WTC11 (cell line): ENCODE measurements around the gene STARD13. TPM values are rescaled to one million over a fixed set of nuclear protein-coding genes. Genes with fewer than 3 reads are reported as not detected.

Experiments
- ATAC-seq: fragments of 200-7000 bp; cut with Tn5 transposase; 2 replicates; pipeline ENCODE4 v1.10.0; 2021; ENCODE audit warnings: mild to moderate bottlenecking, moderate library complexity
- CTCF ChIA-PET: fragments of 300-600 bp; sonication (Branson Sonifier 250); formaldehyde crosslinking; loops from one replicate; lab custom pipeline; 2021; ENCODE audit warnings: antibody characterized with exemption; lab: Charles Lee
- POLR2A ChIA-PET: fragments of 350-600 bp; sonication (Branson Sonifier 250); formaldehyde crosslinking; loops from one replicate; lab custom pipeline; 2021; ENCODE audit warnings: antibody characterized with exemption; lab: Charles Lee
- DNase-seq: peaks from one replicate; pipeline ENCODE4 v3.0.0; 2021; ENCODE audit warnings: low spot score
- H3K27ac Mint-ChIP-seq: 2 replicates; pipeline ENCODE4 v1.8.0; 2021; ENCODE audit warnings: mixed read lengths
- H3K27me3 Mint-ChIP-seq: 2 replicates; pipeline ENCODE4 v1.8.0; 2021; ENCODE audit warnings: low read depth, mild to moderate bottlenecking, moderate library complexity, mixed read lengths
- H3K36me3 Mint-ChIP-seq: 2 replicates; pipeline ENCODE4 v1.8.0; 2021; ENCODE audit warnings: mixed read lengths
- H3K4me1 Mint-ChIP-seq: 2 replicates; pipeline ENCODE4 v1.8.0; 2022; ENCODE audit warnings: mixed read lengths
- H3K4me3 Mint-ChIP-seq: 2 replicates; pipeline ENCODE4 v1.8.0; 2021; ENCODE audit warnings: mild to moderate bottlenecking, moderate library complexity, mixed read lengths
- H3K9me3 Mint-ChIP-seq: 2 replicates; pipeline ENCODE4 v1.8.0; 2021; ENCODE audit warnings: mixed read lengths
- ATF3 ChIP-seq: sonication (generic); formaldehyde crosslinking; conservative IDR thresholded peaks from 2 replicates; pipeline ENCODE4 v1.8.1; 2022; ENCODE audit warnings: mild to moderate bottlenecking, missing genetic modification reagents
- CBFB ChIP-seq: sonication (generic); formaldehyde crosslinking; IDR thresholded peaks from 2 replicates; pipeline ENCODE4 v1.8.1; 2022; ENCODE audit warnings: mild to moderate bottlenecking, low read depth, missing genetic modification reagents
- E2F5 ChIP-seq: sonication (generic); formaldehyde crosslinking; IDR thresholded peaks from 2 replicates; pipeline ENCODE4 v1.8.1; 2022; ENCODE audit warnings: mild to moderate bottlenecking, moderate library complexity, missing genetic modification reagents
- ERG ChIP-seq: fragments of 250-450 bp; sonication (Bioruptor Pico); IDR thresholded peaks from 2 replicates; pipeline ENCODE4 v1.8.0; 2021; ENCODE audit warnings: mild to moderate bottlenecking
- GTF2I ChIP-seq: fragments of 250-450 bp; sonication (Bioruptor Pico); conservative IDR thresholded peaks from 2 replicates; pipeline ENCODE4 v1.4.0; 2021; ENCODE audit warnings: mild to moderate bottlenecking
- HMGA2 ChIP-seq: fragments of 250-450 bp; sonication (Bioruptor Pico); IDR thresholded peaks from 2 replicates; pipeline ENCODE4 v1.4.0; 2021; ENCODE audit warnings: mild to moderate bottlenecking, moderate library complexity
- MXD4 ChIP-seq: fragments of 250-450 bp; sonication (Bioruptor Pico); IDR thresholded peaks from 2 replicates; pipeline ENCODE4 v1.8.0; 2021; ENCODE audit warnings: mild to moderate bottlenecking, moderate library complexity, borderline replicate concordance
- NR3C1 ChIP-seq: sonication (generic); formaldehyde crosslinking; conservative IDR thresholded peaks from 2 replicates; pipeline ENCODE4 v1.8.1; 2023; ENCODE audit warnings: low read depth, mild to moderate bottlenecking, missing genetic modification reagents
- RELA ChIP-seq: sonication (generic); formaldehyde crosslinking; IDR thresholded peaks from 2 replicates; pipeline ENCODE4 v1.8.1; 2022; ENCODE audit warnings: missing genetic modification reagents, mild to moderate bottlenecking, borderline replicate concordance
- RORB ChIP-seq: fragments of 250-450 bp; sonication (Bioruptor Pico); IDR thresholded peaks from 2 replicates; pipeline ENCODE4 v1.9.0; 2021; ENCODE audit warnings: mild to moderate bottlenecking
- SOX15 ChIP-seq: fragments of 250-450 bp; sonication (Bioruptor Pico); IDR thresholded peaks from 2 replicates; pipeline ENCODE4 v1.9.0; 2021; ENCODE audit warnings: mild to moderate bottlenecking
- TCF7 ChIP-seq: sonication (generic); formaldehyde crosslinking; IDR thresholded peaks from 2 replicates; pipeline ENCODE4 v1.8.0; 2022; ENCODE audit warnings: mild to moderate bottlenecking, low read depth, missing genetic modification reagents, moderate library complexity
- TEAD1 ChIP-seq: sonication (generic); formaldehyde crosslinking; IDR thresholded peaks from 2 replicates; pipeline ENCODE4 v1.8.0; 2022; ENCODE audit warnings: mild to moderate bottlenecking, missing genetic modification reagents
- ZNF263 ChIP-seq: sonication (generic); formaldehyde crosslinking; IDR thresholded peaks from 2 replicates; pipeline ENCODE4 v1.8.1; 2022; ENCODE audit warnings: low read depth, mild to moderate bottlenecking, moderate library complexity, missing genetic modification reagents
- ZNF396 ChIP-seq: fragments of 250-450 bp; sonication (Bioruptor Pico); IDR thresholded peaks from 2 replicates; pipeline ENCODE4 v1.8.0; 2021; ENCODE audit warnings: mild to moderate bottlenecking, moderate library complexity, borderline replicate concordance
- ZNF416 ChIP-seq: fragments of 250-450 bp; sonication (Bioruptor Pico); IDR thresholded peaks from 2 replicates; pipeline ENCODE4 v1.9.0; 2021; ENCODE audit warnings: mild to moderate bottlenecking, inconsistent platforms
- ZNF425 ChIP-seq: fragments of 250-450 bp; sonication (Bioruptor Pico); conservative IDR thresholded peaks from 2 replicates; pipeline ENCODE4 v1.9.0; 2021; ENCODE audit warnings: mild to moderate bottlenecking
- total RNA-seq: library from RNA; stranded (reverse); gene quantifications from 3 replicates; pipeline ENCODE4 v1.2.3, GENCODE V29; 2021
- TF ChIP-seq, protein P1 (sequence below): fragments of 250-450 bp; sonication (Bioruptor Pico); IDR thresholded peaks from 2 replicates; pipeline ENCODE4 v2.1.2; 2022; ENCODE audit warnings: mild to moderate bottlenecking, moderate library complexity
- TF ChIP-seq, protein P2 (sequence below): fragments of 250-450 bp; sonication (Bioruptor Pico); IDR thresholded peaks from 2 replicates; pipeline ENCODE4 v1.9.0; 2021; ENCODE audit warnings: mild to moderate bottlenecking, borderline replicate concordance
- TF ChIP-seq, protein P3 (sequence below): sonication (generic); formaldehyde crosslinking; IDR thresholded peaks from 2 replicates; pipeline ENCODE4 v1.8.0; 2022; ENCODE audit warnings: mild to moderate bottlenecking, missing genetic modification reagents
- TF ChIP-seq, protein P4 (sequence below): sonication (generic); formaldehyde crosslinking; IDR thresholded peaks from 2 replicates; pipeline ENCODE4 v1.8.0; 2022; ENCODE audit warnings: mild to moderate bottlenecking, missing genetic modification reagents

STARD13 gene
- total RNA-seq, 1 experiment from 2014 or later, result 4.4 TPM

GRCh38 chr13:33205224-33205623 lies 80.3 kb downstream of the STARD13 start:
- no peak for DNase-seq
- no peak for TF ChIP-seq RORB (CRISPR knock-in tag)
- no peak for TF ChIP-seq ZNF416 (CRISPR knock-in tag)
- no peak for TF ChIP-seq ZNF263 (CRISPR knock-in tag)
- ChIA-PET CTCF (no interaction called here), POLR2A (no interaction called here)
- Mint-ChIP-seq H3K4me1 (peaks cover 18% of the 10 kb centered on the region), H3K27me3 (no peaks in the 10 kb centered on the region), H3K36me3 (no peaks in the 10 kb centered on the region), H3K9me3 (no peaks in the 10 kb centered on the region), H3K4me3 (no peak overlapping the region), H3K27ac (no peak overlapping the region)
- ATAC-seq, result no peak

GRCh38 chr13:33204130-33204927 lies 81.2 kb downstream of the STARD13 start:
- ATAC-seq (no peak), DNase-seq (no peak)
- POLR2A ChIA-PET, result no interaction called here
- Mint-ChIP-seq H3K27ac (no peak overlapping the region), H3K36me3 (no peaks in the 10 kb centered on the region), H3K4me3 (no peak overlapping the region), H3K27me3 (no peaks in the 10 kb centered on the region), H3K4me1 (peaks cover 18% of the 10 kb centered on the region), H3K9me3 (no peaks in the 10 kb centered on the region)
- CTCF ChIA-PET, result no interaction called here
- TF ChIP-seq, protein P1, sequence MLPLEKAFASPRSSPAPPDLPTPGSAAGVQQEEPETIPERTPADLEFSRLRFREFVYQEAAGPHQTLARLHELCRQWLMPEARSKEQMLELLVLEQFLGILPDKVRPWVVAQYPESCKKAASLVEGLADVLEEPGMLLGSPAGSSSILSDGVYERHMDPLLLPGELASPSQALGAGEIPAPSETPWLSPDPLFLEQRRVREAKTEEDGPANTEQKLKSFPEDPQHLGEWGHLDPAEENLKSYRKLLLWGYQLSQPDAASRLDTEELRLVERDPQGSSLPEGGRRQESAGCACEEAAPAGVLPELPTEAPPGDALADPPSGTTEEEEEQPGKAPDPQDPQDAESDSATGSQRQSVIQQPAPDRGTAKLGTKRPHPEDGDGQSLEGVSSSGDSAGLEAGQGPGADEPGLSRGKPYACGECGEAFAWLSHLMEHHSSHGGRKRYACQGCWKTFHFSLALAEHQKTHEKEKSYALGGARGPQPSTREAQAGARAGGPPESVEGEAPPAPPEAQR (CRISPR knock-in tag), result no peak
- TF ChIP-seq HMGA2 (CRISPR knock-in tag), result no peak
- TF ChIP-seq, protein P2, sequence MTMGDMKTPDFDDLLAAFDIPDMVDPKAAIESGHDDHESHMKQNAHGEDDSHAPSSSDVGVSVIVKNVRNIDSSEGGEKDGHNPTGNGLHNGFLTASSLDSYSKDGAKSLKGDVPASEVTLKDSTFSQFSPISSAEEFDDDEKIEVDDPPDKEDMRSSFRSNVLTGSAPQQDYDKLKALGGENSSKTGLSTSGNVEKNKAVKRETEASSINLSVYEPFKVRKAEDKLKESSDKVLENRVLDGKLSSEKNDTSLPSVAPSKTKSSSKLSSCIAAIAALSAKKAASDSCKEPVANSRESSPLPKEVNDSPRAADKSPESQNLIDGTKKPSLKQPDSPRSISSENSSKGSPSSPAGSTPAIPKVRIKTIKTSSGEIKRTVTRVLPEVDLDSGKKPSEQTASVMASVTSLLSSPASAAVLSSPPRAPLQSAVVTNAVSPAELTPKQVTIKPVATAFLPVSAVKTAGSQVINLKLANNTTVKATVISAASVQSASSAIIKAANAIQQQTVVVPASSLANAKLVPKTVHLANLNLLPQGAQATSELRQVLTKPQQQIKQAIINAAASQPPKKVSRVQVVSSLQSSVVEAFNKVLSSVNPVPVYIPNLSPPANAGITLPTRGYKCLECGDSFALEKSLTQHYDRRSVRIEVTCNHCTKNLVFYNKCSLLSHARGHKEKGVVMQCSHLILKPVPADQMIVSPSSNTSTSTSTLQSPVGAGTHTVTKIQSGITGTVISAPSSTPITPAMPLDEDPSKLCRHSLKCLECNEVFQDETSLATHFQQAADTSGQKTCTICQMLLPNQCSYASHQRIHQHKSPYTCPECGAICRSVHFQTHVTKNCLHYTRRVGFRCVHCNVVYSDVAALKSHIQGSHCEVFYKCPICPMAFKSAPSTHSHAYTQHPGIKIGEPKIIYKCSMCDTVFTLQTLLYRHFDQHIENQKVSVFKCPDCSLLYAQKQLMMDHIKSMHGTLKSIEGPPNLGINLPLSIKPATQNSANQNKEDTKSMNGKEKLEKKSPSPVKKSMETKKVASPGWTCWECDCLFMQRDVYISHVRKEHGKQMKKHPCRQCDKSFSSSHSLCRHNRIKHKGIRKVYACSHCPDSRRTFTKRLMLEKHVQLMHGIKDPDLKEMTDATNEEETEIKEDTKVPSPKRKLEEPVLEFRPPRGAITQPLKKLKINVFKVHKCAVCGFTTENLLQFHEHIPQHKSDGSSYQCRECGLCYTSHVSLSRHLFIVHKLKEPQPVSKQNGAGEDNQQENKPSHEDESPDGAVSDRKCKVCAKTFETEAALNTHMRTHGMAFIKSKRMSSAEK (CRISPR knock-in tag), result no peak
- TF ChIP-seq RELA (CRISPR knock-in tag), result no peak
- TF ChIP-seq GTF2I (CRISPR knock-in tag), result no peak
- TF ChIP-seq NR3C1 (CRISPR knock-in tag), result no peak
- TF ChIP-seq, protein P3, sequence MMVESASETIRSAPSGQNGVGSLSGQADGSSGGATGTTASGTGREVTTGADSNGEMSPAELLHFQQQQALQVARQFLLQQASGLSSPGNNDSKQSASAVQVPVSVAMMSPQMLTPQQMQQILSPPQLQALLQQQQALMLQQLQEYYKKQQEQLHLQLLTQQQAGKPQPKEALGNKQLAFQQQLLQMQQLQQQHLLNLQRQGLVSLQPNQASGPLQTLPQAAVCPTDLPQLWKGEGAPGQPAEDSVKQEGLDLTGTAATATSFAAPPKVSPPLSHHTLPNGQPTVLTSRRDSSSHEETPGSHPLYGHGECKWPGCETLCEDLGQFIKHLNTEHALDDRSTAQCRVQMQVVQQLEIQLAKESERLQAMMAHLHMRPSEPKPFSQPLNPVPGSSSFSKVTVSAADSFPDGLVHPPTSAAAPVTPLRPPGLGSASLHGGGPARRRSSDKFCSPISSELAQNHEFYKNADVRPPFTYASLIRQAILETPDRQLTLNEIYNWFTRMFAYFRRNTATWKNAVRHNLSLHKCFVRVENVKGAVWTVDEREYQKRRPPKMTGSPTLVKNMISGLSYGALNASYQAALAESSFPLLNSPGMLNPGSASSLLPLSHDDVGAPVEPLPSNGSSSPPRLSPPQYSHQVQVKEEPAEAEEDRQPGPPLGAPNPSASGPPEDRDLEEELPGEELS (CRISPR knock-in tag), result no peak
- TF ChIP-seq TEAD1 (CRISPR knock-in tag), result no peak
- TF ChIP-seq, protein P4, sequence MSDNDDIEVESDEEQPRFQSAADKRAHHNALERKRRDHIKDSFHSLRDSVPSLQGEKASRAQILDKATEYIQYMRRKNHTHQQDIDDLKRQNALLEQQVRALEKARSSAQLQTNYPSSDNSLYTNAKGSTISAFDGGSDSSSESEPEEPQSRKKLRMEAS, result no peak
- no peak for TF ChIP-seq ZNF396 (CRISPR knock-in tag)
- no peak for TF ChIP-seq ZNF425 (CRISPR knock-in tag)
- TF ChIP-seq CBFB, result no peak
- no peak for TF ChIP-seq SOX15
- no peak for TF ChIP-seq ATF3 (CRISPR knock-in tag)
- no peak for TF ChIP-seq E2F5 (CRISPR knock-in tag)
- TF ChIP-seq ERG (CRISPR knock-in tag), result no peak
- no peak for TF ChIP-seq MXD4 (CRISPR knock-in tag)
- no peak for TF ChIP-seq RORB (CRISPR knock-in tag)
- no peak for TF ChIP-seq TCF7 (CRISPR knock-in tag)
